B cell (primary cell): ENCODE results near the gene PEX11G. TPM values are rescaled to one million over a fixed set of nuclear protein-coding genes. Genes with fewer than 3 reads are reported as not detected.

ENCODE experiments used
- ATAC-seq: fragments of 200-7000 bp; cut with Tn5 transposase; one replicate; pipeline ENCODE4 v1.10.0; 2021; ENCODE audit warnings: low read depth, mild to moderate bottlenecking, moderate number of reproducible peaks, moderate library complexity
- CTCF ChIA-PET: fragments of 350-600 bp; sonication (Branson Sonifier 250); formaldehyde crosslinking; loops from one replicate; lab custom pipeline; 2021; ENCODE audit warnings: antibody characterized with exemption, inconsistent platforms; lab: Charles Lee
- POLR2A ChIA-PET: fragments of 350-600 bp; sonication (Branson Sonifier 250); formaldehyde crosslinking; loops from one replicate; lab custom pipeline; 2021; ENCODE audit warnings: antibody characterized with exemption; lab: Charles Lee
- DNase-seq: peaks from one replicate; pipeline ENCODE4 v3.0.0; 2013
- H2AFZ ChIP-seq: 2 replicates; pipeline ENCODE4 v1.6.1; 2012; ENCODE audit warnings: mild to moderate bottlenecking, low read depth, low read length; ENCODE audit not compliant: insufficient read depth, poor library complexity, severe bottlenecking
- H3K27ac ChIP-seq, 2 donors: 1 replicate in 1 of 2; 2 replicates in 1 of 2; pipeline ENCODE4 v1.5.1; 2012 to 2013; ENCODE audit warnings: low read length in 2 of 2, mild to moderate bottlenecking in 2 of 2, moderate library complexity in 1 of 2
- H3K27me3 ChIP-seq, 4 experiments: fragments of 200-600 bp in 1 of 4; sonication (generic) in 1 of 4; replicated peaks in 1 of 4; 1 replicate in 2 of 4; 2 replicates in 2 of 4; pipeline versions ENCODE4 v1.6.1 to v1.7.0; 2013 to 2016; ENCODE audit warnings: low read length in 3 of 4, mild to moderate bottlenecking in 2 of 4, mixed read lengths in 1 of 4, moderate library complexity in 1 of 4; ENCODE audit not compliant: insufficient read depth in 4 of 4, control insufficient read depth in 3 of 4; ENCODE audit errors: control extremely low read depth in 1 of 4
- H3K36me3 ChIP-seq, 2 experiments: replicated peaks in 1 of 2; 1 replicate in 1 of 2; 2 replicates in 1 of 2; pipeline versions ENCODE4 v1.6.1 to v1.7.1; 2013; ENCODE audit warnings: low read length in 1 of 2; ENCODE audit not compliant: insufficient read depth in 2 of 2, control insufficient read depth in 1 of 2; ENCODE audit errors: control extremely low read depth in 1 of 2, extremely low read depth in 1 of 2
- H3K4me1 ChIP-seq, 2 donors: fragments of 200-600 bp in 1 of 2; sonication (generic) in 1 of 2; 1 replicate in 1 of 2; 2 replicates in 1 of 2; pipeline versions ENCODE4 v1.5.1 to v1.6.1; 2013 to 2017; ENCODE audit warnings: low read length in 2 of 2; ENCODE audit not compliant: control insufficient read depth in 2 of 2, insufficient read depth in 2 of 2
- H3K4me2 ChIP-seq: replicated peaks from 2 replicates; pipeline ENCODE3; 2012; ENCODE audit warnings: mild to moderate bottlenecking, low read depth, low read length; ENCODE audit not compliant: poor library complexity, severe bottlenecking
- H3K4me3 ChIP-seq, 5 experiments: fragments of 200-600 bp in 1 of 5; sonication (generic) in 1 of 5; 1 replicate in 3 of 5; 2 replicates in 2 of 5; pipeline versions ENCODE4 v1.5.1 to v1.7.0; 2011 to 2016; ENCODE audit warnings: low read length in 4 of 5, mild to moderate bottlenecking in 4 of 5, low read depth in 2 of 5, control low read depth in 1 of 5, moderate library complexity in 1 of 5; ENCODE audit not compliant: insufficient read depth in 1 of 5; ENCODE audit errors: control extremely low read depth in 1 of 5, extremely low read depth in 1 of 5
- H3K79me2 ChIP-seq: fragments of 200-600 bp; sonication (generic); one replicate; pipeline ENCODE4 v1.6.0; 2016; ENCODE audit warnings: low read length; ENCODE audit not compliant: control insufficient read depth, insufficient read depth
- H3K9ac ChIP-seq: fragments of 200-600 bp; sonication (generic); 2 replicates; pipeline ENCODE4 v1.6.1; 2017; ENCODE audit warnings: mild to moderate bottlenecking, low read length, moderate library complexity
- H3K9me3 ChIP-seq, 3 donors: one replicate each; pipeline versions ENCODE4 v1.6.1 to v1.7.1; 2013; ENCODE audit warnings: low read length in 2 of 3; ENCODE audit not compliant: control insufficient read depth in 2 of 3, insufficient read depth in 1 of 3; ENCODE audit errors: control extremely low read depth in 1 of 3
- H4K20me1 ChIP-seq: 2 replicates; pipeline ENCODE4 v1.6.0; 2012; ENCODE audit warnings: mild to moderate bottlenecking, low read length; ENCODE audit not compliant: insufficient read depth, control insufficient read depth, poor library complexity, severe bottlenecking
- H3K27ac Mint-ChIP-seq: one replicate; pipeline ENCODE4 v1.8.0; 2021; ENCODE audit warnings: mixed read lengths
- H3K27me3 Mint-ChIP-seq: one replicate; pipeline ENCODE4 v1.8.0; 2021; ENCODE audit warnings: mixed read lengths
- H3K4me1 Mint-ChIP-seq: one replicate; pipeline ENCODE4 v1.8.0; 2021; ENCODE audit warnings: mixed read lengths
- H3K4me3 Mint-ChIP-seq: one replicate; pipeline ENCODE4 v1.8.0; 2021; ENCODE audit warnings: mixed read lengths
- H3K9me3 Mint-ChIP-seq: one replicate; pipeline ENCODE4 v1.8.0; 2022; ENCODE audit warnings: mixed read lengths; ENCODE audit not compliant: insufficient read depth
- CTCF ChIP-seq: fragments of 200-600 bp; IDR thresholded peaks from one replicate; pipeline ENCODE4 v1.8.0; 2022; ENCODE audit warnings: antibody characterized with exemption, mild to moderate bottlenecking
- EZH2 ChIP-seq: IDR thresholded peaks from 2 replicates; pipeline ENCODE4 v1.6.1; 2012; ENCODE audit warnings: borderline replicate concordance, low read depth, mild to moderate bottlenecking, moderate library complexity, low read length; ENCODE audit not compliant: insufficient read depth, poor library complexity, severe bottlenecking
- WGBS: methylation state at CpG from one replicate; pipeline ENCODE4 v1.1.5; 2013; ENCODE audit warnings: missing lambda C conversion rate; ENCODE audit not compliant: insufficient coverage; 5-methylcytosine and 5-hydroxymethylcytosine counted together
- intact Hi-C: fragments of 100-400 bp; cut with micrococcal nuclease; formaldehyde crosslinking; loops from one replicate; pipeline ENCODE4 v1.10.0; 2022
- polyA plus RNA-seq: library from polyadenylated mRNA; depleted of rRNA; stranded (reverse); fragments of >200 nt; gene quantifications from 2 replicates; pipeline ENCODE4 v1.2.3, GENCODE V29; 2012
- total RNA-seq, 2 donors: library from RNA; stranded (reverse); fragments of 120-200 nt in 1 of 2; gene quantifications; 1 replicate in 1 of 2; 2 replicates in 1 of 2; pipeline versions ENCODE4 v1.2.3 to v1.2.4, GENCODE V29; 2013 to 2022

PEX11G gene
- total and polyA plus RNA-seq, 2 donors (not counting 1 experiment from before 2014, with no cell fraction given), result 0.40 to 0.62 TPM

GRCh38 chr19:7460562-7460966 is 28.3 kb downstream of the PEX11G start:
- no peaks in the 10 kb centered on the region for H3K9me3 Mint-ChIP-seq
- Histone ChIP-seq H3K36me3 (peaks cover 0 to 96% of the 10 kb centered on the region in 2 experiments), H4K20me1 (peaks cover 99% of the 10 kb centered on the region), H3K4me3 (no peak overlapping the region), H3K27ac (no peak overlapping the region), H3K79me2 (peaks cover 99% of the 10 kb centered on the region), H3K27me3 (no peaks in the 10 kb centered on the region), H3K4me2 (no peak overlapping the region), H3K4me1 (no peaks in the 10 kb centered on the region), H3K9ac (no peak overlapping the region), H3K9me3 (peaks cover 0 to 4% (median 0%) of the 10 kb centered on the region in 3 donors), H2AFZ (no peak overlapping the region)
- ATAC-seq (no peak), DNase-seq (no peak)
- peaks cover under 1% of the 10 kb centered on the region for H3K4me1 Mint-ChIP-seq
- ChIA-PET CTCF (no interaction called here), POLR2A (interaction anchor here (0.5 kb wide), 1 partner anchor 66 kb away, joined by 3 read pairs; no protein-coding TSS in a partner anchor)
- TF ChIP-seq CTCF (no peak), EZH2 (no peak)
- no peaks in the 10 kb centered on the region for H3K27me3 Mint-ChIP-seq
- no peak overlapping the region for H3K27ac Mint-ChIP-seq
- intact Hi-C loops, result no loop called here
- H3K4me3 Mint-ChIP-seq, result no peak overlapping the region
- 100% methylated on average over 5 of the region's 14 CpGs for WGBS

DNA sequence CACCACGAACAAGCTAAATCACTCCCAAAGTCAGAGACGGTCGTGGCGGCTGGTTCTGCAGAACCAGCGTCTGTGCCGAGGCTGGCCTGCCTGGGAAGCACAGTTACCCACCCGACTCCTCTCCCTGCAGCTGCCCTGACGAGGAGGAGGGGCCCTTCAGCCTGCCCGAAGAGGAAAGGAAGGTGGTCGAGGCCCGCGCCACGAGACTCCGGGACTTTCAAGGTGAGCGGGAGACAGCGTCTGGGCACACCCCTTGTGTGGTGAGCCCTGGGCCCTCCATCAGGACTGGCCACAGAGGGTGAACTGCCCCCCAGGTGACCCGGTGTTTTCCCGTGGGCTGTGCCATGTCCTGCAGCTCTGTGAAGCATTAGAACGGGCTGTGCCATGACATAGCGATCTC is 29.1 kb downstream of the PEX11G start:
- ChIA-PET CTCF (no interaction called here), POLR2A (interaction anchor here (0.5 kb wide), 1 partner anchor 65 kb away, joined by 3 read pairs; no protein-coding TSS in a partner anchor)
- Mint-ChIP-seq H3K9me3 (no peaks in the 10 kb centered on the region), H3K27ac (no peak overlapping the region), H3K4me1 (peaks cover 2% of the 10 kb centered on the region), H3K4me3 (no peak overlapping the region), H3K27me3 (no peaks in the 10 kb centered on the region)
- H3K9ac ChIP-seq, result no peak overlapping the region
- H2AFZ ChIP-seq, result no peak overlapping the region
- H3K79me2 ChIP-seq, result peaks cover 99% of the 10 kb centered on the region
- no peak overlapping the region for H3K27ac ChIP-seq
- H3K27me3 ChIP-seq, result no peaks in the 10 kb centered on the region
- peaks cover 0 to 9% (median 0%) of the 10 kb centered on the region in 3 donors for H3K9me3 ChIP-seq
- H3K4me3 ChIP-seq, result no peak overlapping the region
- H3K4me2 ChIP-seq, result no peak overlapping the region
- H3K36me3 ChIP-seq, result peaks cover 0 to 96% of the 10 kb centered on the region in 2 experiments
- H4K20me1 ChIP-seq, result peaks cover 99% of the 10 kb centered on the region
- H3K4me1 ChIP-seq, result no peaks in the 10 kb centered on the region
- no peak for ATAC-seq
- DNase-seq, result no peak
- 86% methylated on average over 15 of the region's 20 CpGs for WGBS
- TF ChIP-seq EZH2, result no peak
- TF ChIP-seq CTCF, result no peak
- intact Hi-C loops, result no loop called here
